NCI-H345 treated with DMSO at 0.1 percent for 48 hours (cell line): ENCODE measurements around the gene C5AR2.
"Not testable (repeated sequence)": the region's sequence is repeated elsewhere in the genome, so short reads cannot be mapped to it uniquely, and the experiment has no call there.

Source experiments
- DNase-seq: peaks from one replicate; lab custom pipeline; 2025; ENCODE audit not compliant: unreplicated experiment; lab: John Stamatoyannopoulos, UW

C5AR2 gene

DNA sequence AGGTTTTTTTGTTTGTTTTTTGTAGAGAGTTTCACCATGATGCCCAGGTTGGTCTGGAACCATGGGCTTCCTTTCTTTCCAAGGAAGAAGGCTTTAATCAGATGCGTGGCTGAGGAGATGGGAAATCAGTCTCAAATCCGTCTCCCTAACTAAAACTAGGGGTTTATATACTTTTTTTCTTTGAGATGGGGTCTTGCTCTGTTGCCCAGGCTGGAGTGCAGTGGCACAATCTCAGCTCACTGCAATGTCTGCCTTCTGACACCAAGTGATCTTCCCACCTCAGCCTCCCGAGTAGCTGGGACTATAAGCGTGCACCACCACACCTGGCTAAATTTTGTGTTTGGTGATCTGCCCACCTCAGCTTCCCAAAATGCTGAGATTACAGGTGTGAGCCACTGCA, 52.6 kb downstream of the C5AR2 start:
- DNase-seq = not testable (repeated sequence)

- not testable (repeated sequence) for DNase-seq
Observed at GRCh38 chr19:47386582-47386981, 54.6 kb downstream of the C5AR2 start.

DNA sequence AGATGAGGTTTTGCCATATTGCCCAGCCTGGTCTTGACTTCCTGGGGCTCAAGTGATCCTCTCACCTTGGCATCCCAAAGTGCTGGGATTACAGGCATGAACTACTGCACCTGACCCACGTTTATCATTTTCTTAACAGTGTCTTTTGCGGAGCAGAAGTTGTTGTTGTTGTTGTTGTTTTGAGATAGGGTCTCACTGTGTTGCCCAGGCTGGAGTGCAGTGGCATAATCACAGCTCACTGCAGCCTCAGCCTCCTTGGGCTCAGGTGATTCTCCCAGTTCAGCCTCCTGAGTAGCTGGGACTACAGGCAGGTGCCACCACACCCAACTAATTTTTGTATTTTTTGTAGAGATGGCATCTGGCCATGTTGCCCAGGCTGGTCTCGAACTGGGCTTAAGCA, 55.6 kb downstream of the C5AR2 start:
- not testable (repeated sequence) for DNase-seq

- not testable (repeated sequence) for DNase-seq
Observed at GRCh38 chr19:47388721-47389120, 56.7 kb downstream of the C5AR2 start.

- no peak for DNase-seq
Observed at GRCh38 chr19:47389150-47389556, 57.2 kb downstream of the C5AR2 start.

GRCh38 chr19:47390533-47391488, 58.8 kb downstream of the C5AR2 start:
- no peak for DNase-seq

- peak; percentile 16 for DNase-seq
Observed at GRCh38 chr19:47391510-47392223, 59.7 kb downstream of the C5AR2 start.
